Measurements from ENCODE around the gene ACP3.

- TF ChIP-seq, protein P1, sequence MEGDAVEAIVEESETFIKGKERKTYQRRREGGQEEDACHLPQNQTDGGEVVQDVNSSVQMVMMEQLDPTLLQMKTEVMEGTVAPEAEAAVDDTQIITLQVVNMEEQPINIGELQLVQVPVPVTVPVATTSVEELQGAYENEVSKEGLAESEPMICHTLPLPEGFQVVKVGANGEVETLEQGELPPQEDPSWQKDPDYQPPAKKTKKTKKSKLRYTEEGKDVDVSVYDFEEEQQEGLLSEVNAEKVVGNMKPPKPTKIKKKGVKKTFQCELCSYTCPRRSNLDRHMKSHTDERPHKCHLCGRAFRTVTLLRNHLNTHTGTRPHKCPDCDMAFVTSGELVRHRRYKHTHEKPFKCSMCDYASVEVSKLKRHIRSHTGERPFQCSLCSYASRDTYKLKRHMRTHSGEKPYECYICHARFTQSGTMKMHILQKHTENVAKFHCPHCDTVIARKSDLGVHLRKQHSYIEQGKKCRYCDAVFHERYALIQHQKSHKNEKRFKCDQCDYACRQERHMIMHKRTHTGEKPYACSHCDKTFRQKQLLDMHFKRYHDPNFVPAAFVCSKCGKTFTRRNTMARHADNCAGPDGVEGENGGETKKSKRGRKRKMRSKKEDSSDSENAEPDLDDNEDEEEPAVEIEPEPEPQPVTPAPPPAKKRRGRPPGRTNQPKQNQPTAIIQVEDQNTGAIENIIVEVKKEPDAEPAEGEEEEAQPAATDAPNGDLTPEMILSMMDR (IDR thresholded peaks at IDR 0.05; ENCODE audit: insufficient read depth, low read depth, low read length) = no peak
- no peak for TF ChIP-seq EZH2 (IDR thresholded peaks at IDR 0.05; ENCODE audit: insufficient read depth, low read length)
These were observed 28.9 kb upstream of the ACP3 start for GRCh38 chr3:132288357-132288756.
